HepG2 (cell line): ENCODE data around the gene TAF12. TPM values are rescaled to one million over a fixed set of nuclear protein-coding genes. Genes with fewer than 3 reads are reported as not detected.

ENCODE experiments used
- ATAC-seq: fragments of 200-7000 bp; cut with Tn5 transposase; 3 replicates; pipeline ENCODE4 v1.9.1; 2020; ENCODE audit warnings: mild to moderate bottlenecking, moderate library complexity
- BruUV-seq: library from RNA; stranded (reverse); fragments of 400-500 nt; replicated peaks from 2 replicates; lab custom pipeline; 2021; lab: Mats Ljungman, UMichigan
- CTCF ChIA-PET: fragments of 300-600 bp; formaldehyde crosslinking; extraction: SDS; loops from one replicate; lab custom pipeline; 2021; ENCODE audit warnings: low total read pairs, inconsistent platforms, low intra/inter-chr PET ratio; lab: Yijun Ruan, JAX
- POLR2A ChIA-PET: fragments of 350-600 bp; sonication (Branson Sonifier 250); formaldehyde crosslinking; loops from one replicate; lab custom pipeline; 2020; ENCODE audit warnings: antibody characterized with exemption, inconsistent platforms; lab: Yijun Ruan, JAX
- DNase-seq: peaks from one replicate; pipeline ENCODE4 v3.0.0-alpha.2; 2015; ENCODE audit warnings: low spot score
- FAIRE-seq: peaks from 3 replicates; lab custom pipeline; 2011; peaks lifted over from hg19 to GRCh38; lab: Jason Lieb, UNC
- H2AFZ ChIP-seq: one replicate; pipeline ENCODE4 v1.6.1; 2011; ENCODE audit warnings: low read length, inconsistent platforms
- H3K27ac ChIP-seq: fragments of 300-600 bp; 3 replicates; pipeline ENCODE4 v1.8.0; 2011; ENCODE audit warnings: mixed run types, mild to moderate bottlenecking, mixed read lengths, low read length, inconsistent platforms; ENCODE audit not compliant: insufficient read depth; ENCODE audit errors: extremely low read length
- H3K27me3 ChIP-seq, 2 experiments: fragments of 200-600 bp in 1 of 2; 2 replicates in 1 of 2; 3 replicates in 1 of 2; pipeline versions ENCODE4 v1.6.0 to v1.8.0; 2011; ENCODE audit warnings: low read length in 2 of 2, mild to moderate bottlenecking in 2 of 2, moderate library complexity in 2 of 2, inconsistent platforms in 1 of 2; ENCODE audit not compliant: insufficient read depth in 2 of 2, control insufficient read depth in 1 of 2
- H3K36me3 ChIP-seq, 2 experiments: fragments of 200-600 bp in 1 of 2; replicated peaks in 1 of 2; 2 replicates in 1 of 2; 3 replicates in 1 of 2; pipeline versions ENCODE4 v1.5.1 to v1.8.0; 2011; ENCODE audit warnings: low read length in 2 of 2, inconsistent platforms in 1 of 2; ENCODE audit not compliant: insufficient read depth in 2 of 2, control insufficient read depth in 1 of 2
- H3K4me1 ChIP-seq: 2 replicates; pipeline ENCODE4 v1.5.1; 2012; ENCODE audit warnings: low read length, inconsistent platforms; ENCODE audit not compliant: insufficient read depth
- H3K4me2 ChIP-seq: 2 replicates; pipeline ENCODE4 v1.6.0; 2011; ENCODE audit warnings: low read depth, low read length, inconsistent platforms
- H3K4me3 ChIP-seq, 3 experiments: fragments of 200-600 bp in 1 of 3; sonication (generic), shearing (Covaris generic) in 1 of 3; replicated peaks in 1 of 3; 2 replicates each; pipeline ENCODE4 v1.5.1; 2011 to 2016; ENCODE audit warnings: low read length in 3 of 3, inconsistent platforms in 2 of 3, low read depth in 2 of 3, mild to moderate bottlenecking in 2 of 3, control low read depth in 1 of 3, mixed read lengths in 1 of 3; ENCODE audit not compliant: insufficient read depth in 1 of 3
- H3K79me2 ChIP-seq: one replicate; pipeline ENCODE4 v1.6.1; 2011; ENCODE audit warnings: low read length, inconsistent platforms; ENCODE audit not compliant: insufficient read depth
- H3K9ac ChIP-seq: 2 replicates; pipeline ENCODE4 v1.6.0; 2011; ENCODE audit warnings: mild to moderate bottlenecking, low read depth, low read length, inconsistent platforms; ENCODE audit not compliant: insufficient read depth
- H3K9me3 ChIP-seq: 2 replicates; pipeline ENCODE4 v1.5.1; 2012; ENCODE audit warnings: mild to moderate bottlenecking, low read length
- H4K20me1 ChIP-seq: 2 replicates; pipeline ENCODE4 v1.6.0; 2011; ENCODE audit warnings: inconsistent platforms, mild to moderate bottlenecking, low read length, moderate library complexity; ENCODE audit not compliant: insufficient read depth
- RNF219 ChIP-seq: sonication (generic); formaldehyde crosslinking; IDR thresholded peaks from 2 replicates; pipeline ENCODE4 v1.5.0; 2020; ENCODE audit warnings: mild to moderate bottlenecking, missing genetic modification reagents
- SMARCE1 ChIP-seq: fragments of 450-650 bp; IDR thresholded peaks from 2 replicates; pipeline ENCODE4 v1.6.1; 2017; ENCODE audit warnings: borderline replicate concordance
- ZNF510 ChIP-seq: sonication (generic); formaldehyde crosslinking; IDR thresholded peaks from 2 replicates; pipeline ENCODE4 v1.4.0; 2020; ENCODE audit warnings: low read depth, mild to moderate bottlenecking, missing genetic modification reagents
- WGBS: methylation state at CpG from one replicate; pipeline ENCODE4 v1.1.6; 2017; ENCODE audit warnings: low lambda C conversion rate; 5-methylcytosine and 5-hydroxymethylcytosine counted together
- in situ Hi-C: cut with HindIII; loops from 2 replicates; pipeline ENCODE4 v1.10.0; 2017; ENCODE audit warnings: low pct_unique_long_range_greater_than_20kb; ENCODE audit not compliant: extremely low pct_ligation_motif_present
- intact Hi-C: fragments of 100-400 bp; cut with micrococcal nuclease; formaldehyde crosslinking; loops from one replicate; pipeline ENCODE4 v1.10.0; 2022; ENCODE audit not compliant: unreplicated experiment
- polyA plus RNA-seq, 8 experiments: library from polyadenylated mRNA; depleted of rRNA in 3 of 8; stranded (reverse) in 7 of 8; unstranded in 1 of 8; fragments of >200 nt; fragmentation: Illumina TruSeq in 4 of 8; extraction: Trizol in 4 of 8; gene quantifications; 2 replicates each; pipeline versions ENCODE4 v1.2.1 to v1.2.3, GENCODE V29; 2011 to 2016; ENCODE audit warnings: low read depth in 4 of 8, missing spikeins in 1 of 8, mixed read lengths in 1 of 8; ENCODE audit not compliant: insufficient read depth in 1 of 8
- total RNA-seq, 5 experiments: library from RNA; depleted of rRNA; stranded (reverse); fragments of >200 nt; fragmentation: Illumina TruSeq; extraction: Trizol; gene quantifications; 2 replicates each; pipeline ENCODE4 v1.2.3, GENCODE V29; 2016; ENCODE audit warnings: low read depth in 1 of 5

The TAF12 gene
- total and polyA plus RNA-seq, 2 of the 13 experiments (the other 11 are each of a cell fraction or from before 2014, with no cell fraction given): 16.3 to 17.1 TPM

- CTCF ChIA-PET: no interaction called here
- in situ Hi-C loops: loop anchor here (25.0 kb wide), 1 partner anchor 345 kb away; the partner anchor contains the start of genes ATP5IF1 and DNAJC8
- Histone ChIP-seq H4K20me1 (peaks cover 40% of the 10 kb centered on the region), H3K4me1 (peaks cover 51% of the 10 kb centered on the region), H3K4me2 (peak overlapping the region; percentile 88), H3K9me3 (no peaks in the 10 kb centered on the region), H3K4me3 (peak overlapping the region; percentile 95 to 99 (median 96)), H3K27ac (peak overlapping the region; percentile 71), H3K36me3 (peaks cover 13 to 37% of the 10 kb centered on the region in 2 experiments), H3K79me2 (peaks cover 28% of the 10 kb centered on the region), H3K27me3 (peaks cover 0 to 3% of the 10 kb centered on the region in 2 experiments; a peak in 1 of 5 replicates), H2AFZ (no peak overlapping the region), H3K9ac (peak overlapping the region; percentile 96)
- ATAC-seq: peak; percentile 25
- TSS peak; percentile 98 for BruUV-seq
- intact Hi-C loops: no loop called here
- FAIRE-seq: no peak
- no peak for DNase-seq
- POLR2A ChIA-PET: interaction anchor here (0.6 to 6.6 kb wide), 40 partner anchors 9 to 810 kb away, joined by 3 to 139 read pairs (median 7); partner anchors contain the start of genes ATP5IF1, GMEB1, MED18 and PHACTR4
- WGBS: 7% methylated on average over 10 of the region's 10 CpGs
- TF ChIP-seq ZNF510 (CRISPR knock-in tag): peak; percentile 24; the same call in 1 of the 2 replicates
- TF ChIP-seq RNF219 (CRISPR knock-in tag): 0 out of 2 replicates have a peak, but pooled peaks have one; percentile 12
- TF ChIP-seq SMARCE1: no peak
Measured at GRCh38 chr1:28582248-28582615, 60.6 kb downstream of the TAF12 start.
